Activated T-cell treated with anti-CD3 and anti-CD28 coated beads for 24 hours (primary cell): ENCODE data around the gene NCR3LG1.

Experiments
- DNase-seq: peaks from one replicate; pipeline ENCODE4 v3.0.0-alpha.2; 2020; ENCODE audit warnings: low read depth

NCR3LG1 gene, protein sequence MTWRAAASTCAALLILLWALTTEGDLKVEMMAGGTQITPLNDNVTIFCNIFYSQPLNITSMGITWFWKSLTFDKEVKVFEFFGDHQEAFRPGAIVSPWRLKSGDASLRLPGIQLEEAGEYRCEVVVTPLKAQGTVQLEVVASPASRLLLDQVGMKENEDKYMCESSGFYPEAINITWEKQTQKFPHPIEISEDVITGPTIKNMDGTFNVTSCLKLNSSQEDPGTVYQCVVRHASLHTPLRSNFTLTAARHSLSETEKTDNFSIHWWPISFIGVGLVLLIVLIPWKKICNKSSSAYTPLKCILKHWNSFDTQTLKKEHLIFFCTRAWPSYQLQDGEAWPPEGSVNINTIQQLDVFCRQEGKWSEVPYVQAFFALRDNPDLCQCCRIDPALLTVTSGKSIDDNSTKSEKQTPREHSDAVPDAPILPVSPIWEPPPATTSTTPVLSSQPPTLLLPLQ

DNA sequence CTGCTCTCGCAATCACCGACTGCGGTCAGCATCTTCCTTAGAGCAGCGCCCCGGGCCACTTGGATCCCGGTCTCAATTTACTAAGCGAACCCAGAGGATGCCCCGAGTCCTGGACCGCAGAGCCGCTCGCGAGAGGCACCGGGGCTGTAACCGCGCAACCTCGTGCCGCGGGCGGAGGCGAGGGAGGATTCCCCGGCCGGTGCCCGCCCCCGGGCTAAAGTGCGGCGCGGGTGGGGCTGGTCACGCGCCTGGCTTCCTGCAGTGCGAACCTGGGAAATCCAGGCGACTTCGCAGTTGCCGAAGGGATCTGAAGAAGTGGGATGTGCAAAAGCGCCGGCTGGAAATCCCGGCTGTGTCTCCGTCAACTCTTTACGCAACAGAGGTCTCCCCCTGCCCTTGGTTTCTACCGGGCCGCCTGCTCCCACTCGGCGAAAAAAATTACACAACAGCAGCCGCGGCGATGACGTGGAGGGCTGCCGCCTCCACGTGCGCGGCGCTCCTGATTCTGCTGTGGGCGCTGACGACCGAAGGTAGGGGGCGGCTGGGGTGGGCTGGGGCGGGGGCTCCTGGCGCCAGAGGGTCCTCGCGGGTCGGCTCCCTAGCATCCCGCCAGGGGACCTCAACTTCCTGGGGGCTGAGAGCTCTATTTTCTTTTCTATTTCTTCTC, at the start of gene NCR3LG1:
Gene NCR3LG1, plus strand, starts transcription at position 291 of the 667 bp plus-strand sequence. Its CDS starts 170 bp downstream, at position 461.
- peak; percentile 18 for DNase-seq

DNA sequence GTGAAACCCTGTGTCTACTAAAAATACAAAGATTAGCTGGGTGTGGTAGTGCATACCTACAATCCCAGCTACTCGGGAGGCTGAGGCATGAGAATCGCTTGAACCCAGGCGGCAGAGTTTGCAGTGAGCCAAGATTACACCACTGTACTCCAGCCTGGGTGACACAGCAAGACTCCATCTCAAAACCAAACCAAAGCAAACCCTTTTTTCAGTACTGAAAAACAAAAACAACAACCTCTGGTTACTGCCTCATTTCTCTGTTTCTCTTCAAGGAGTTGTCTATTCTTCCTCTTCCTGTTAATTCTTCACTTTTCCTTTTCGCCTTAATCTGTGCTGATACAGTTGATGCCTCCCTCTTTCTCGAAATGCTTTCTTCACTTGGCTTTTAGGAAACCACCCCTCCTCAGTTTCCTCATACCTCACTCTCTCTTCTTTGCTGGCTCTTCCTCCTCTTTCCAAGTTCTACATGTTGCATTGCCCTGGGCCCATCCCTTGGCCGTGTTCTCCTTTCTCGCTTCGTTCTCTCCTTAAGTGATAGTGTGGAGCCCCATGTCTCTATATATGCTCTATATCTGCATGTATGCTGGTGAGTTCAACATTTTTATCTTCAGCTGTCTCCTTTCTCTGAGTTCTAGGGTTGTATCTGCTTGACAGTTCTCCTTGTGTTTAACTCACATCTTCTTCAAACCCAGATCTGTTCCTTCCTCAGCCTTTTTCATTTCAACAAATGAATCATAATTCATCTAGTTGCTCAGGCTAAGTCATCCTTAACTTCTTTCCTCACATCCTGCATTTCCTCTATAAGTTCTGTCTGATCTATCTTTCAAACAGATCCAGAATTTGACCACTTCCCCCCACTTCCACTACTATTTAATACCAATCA, 38.0 kb upstream of the NCR3LG1 start:
- no peak for DNase-seq

DNA sequence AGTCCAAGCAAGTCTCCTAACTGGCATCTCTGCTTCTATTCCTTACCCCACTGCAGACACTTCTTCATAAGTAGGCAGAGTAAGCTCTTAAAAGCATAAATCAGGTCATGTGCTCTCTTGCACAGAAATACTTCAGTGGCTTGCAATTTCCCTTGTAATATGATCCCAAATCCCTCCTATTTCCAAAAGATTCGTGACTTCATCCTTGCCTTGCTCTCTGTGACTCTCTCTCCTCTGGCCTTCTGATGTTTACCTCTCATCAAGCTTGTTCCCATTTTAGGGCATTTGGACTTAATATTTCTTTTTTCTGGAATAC, 37.4 kb upstream of the NCR3LG1 start:
- DNase-seq, result no peak

DNA sequence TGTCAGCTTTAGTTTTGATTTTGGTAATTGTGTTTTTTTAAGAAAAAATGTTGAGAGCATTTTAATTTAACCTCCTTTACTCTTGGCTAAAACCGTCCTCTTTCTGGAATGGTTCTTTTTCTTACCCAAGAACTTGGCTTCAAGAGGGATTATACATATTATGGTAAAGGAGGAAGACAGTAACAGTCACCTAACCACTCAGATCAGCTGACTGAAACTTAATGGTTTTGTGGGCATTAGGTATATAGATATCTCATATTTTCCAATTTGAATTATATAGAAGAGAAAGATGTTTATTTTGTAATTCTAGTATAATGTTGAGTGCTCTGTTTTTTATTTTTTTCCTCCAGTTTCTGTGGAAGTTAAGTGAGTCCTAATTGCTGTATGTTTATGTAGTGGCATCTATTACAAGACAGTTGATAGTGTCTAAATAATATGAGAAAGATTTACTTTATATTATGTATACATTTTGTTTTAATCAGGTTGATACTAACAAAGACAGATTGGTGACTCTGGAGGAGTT, 36.6 kb upstream of the NCR3LG1 start:
- no peak for DNase-seq

DNA sequence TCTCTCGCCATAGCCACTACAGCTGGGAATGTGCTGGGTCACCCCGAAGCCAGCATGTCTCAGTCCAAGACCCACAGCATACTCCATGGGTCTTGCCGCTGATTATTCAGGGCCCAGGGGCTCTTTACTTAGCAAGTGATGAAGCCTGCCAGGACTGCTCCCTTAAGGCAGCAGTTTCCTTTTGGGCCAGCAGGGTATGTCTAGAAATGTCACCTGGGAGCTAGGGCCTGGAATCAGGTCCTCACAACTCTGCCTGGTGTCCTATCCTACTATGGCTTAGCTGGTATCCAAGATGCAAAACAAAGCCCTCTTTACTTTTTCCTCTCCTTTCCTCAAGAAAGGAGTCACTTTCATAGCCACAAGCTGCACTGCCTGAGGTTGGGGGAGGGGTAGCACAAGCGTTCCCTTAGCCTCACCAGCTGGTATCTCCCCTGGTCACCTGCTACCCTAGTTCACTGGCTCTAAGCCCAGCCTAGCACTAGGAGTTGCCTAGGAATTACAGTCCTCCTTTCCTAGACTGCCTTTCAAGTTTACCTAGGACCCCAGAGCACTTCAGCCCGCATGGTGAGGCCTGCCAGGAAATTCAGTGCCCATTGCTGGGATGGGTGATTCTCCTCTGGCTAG, 22.6 kb upstream of the NCR3LG1 start:
- DNase-seq, result no peak

DNA sequence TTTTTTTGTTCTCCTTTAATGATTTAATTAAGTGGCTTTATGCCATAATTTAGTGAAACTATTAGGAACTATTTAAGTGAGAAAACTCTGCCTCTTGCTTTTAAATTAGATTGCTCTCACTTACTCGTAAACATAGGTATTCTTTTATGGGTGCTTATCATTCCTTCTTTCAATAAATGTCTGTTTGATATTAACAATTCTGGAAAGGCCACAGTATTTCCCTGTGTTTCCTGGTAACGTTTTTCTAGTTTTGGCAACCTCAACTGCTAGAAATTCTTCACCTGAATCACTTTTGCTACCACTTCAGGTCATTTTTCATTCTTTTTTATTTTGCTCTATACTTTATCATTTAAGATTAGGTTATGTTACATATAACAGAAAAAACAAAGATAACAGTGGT, 19.9 kb upstream of the NCR3LG1 start:
- no peak for DNase-seq

DNA sequence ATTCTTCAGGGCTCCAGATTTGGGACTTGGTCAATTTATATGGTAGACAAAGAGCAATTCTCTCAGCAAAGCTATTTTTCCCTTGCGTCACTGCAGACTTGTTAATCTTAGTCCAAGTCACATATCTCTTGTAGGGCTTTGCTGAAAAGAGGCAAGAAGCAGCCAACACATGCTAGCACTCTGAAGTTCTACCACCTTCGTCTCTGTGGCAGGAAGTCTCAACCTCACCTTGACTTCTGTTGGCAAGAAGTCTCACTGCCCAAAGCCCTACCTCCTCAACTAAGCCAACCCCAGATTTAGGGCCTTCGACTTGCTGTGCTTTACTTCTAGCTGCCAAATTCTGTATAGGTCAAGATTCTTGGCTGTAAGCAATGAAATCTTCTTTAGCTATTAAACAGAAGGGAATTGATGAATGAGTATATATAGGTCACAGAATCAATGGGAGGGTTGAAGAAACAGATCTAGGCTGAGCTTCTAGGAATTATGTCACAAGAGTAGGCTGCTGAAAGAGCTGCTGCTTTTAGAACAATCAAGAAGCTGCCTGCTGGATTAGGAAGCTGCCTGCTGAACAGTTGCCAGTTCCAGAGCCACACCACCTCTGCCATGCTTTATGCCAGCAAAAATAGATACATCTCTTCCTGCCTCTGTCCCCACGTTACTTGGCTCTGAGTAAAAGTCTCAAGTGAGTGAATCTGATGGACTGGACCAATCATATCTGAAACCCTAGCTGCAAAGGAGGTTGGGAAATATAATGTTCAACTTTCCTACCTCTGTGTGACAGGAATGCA, 17.6 kb upstream of the NCR3LG1 start:
- DNase-seq, result no peak

DNA sequence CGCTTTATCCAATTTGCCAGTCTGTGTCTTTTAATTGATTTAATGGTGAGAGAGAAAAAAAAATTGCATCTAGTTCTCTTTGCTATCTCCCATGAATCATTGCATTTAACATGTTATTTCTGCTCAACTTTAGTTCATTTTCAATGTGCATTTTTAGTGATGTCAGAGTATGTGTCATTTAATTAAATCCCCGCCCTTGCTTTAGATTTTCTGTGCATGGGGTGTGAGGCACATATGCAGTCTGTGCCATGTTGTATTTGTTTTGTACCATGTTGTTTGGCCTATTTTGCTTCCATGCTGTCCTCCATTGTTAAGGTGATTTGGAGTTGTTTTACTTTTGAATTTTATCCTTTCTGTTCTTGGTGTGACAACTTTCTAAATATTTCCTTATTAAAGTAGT, 8.3 kb upstream of the NCR3LG1 start:
- DNase-seq, result no peak

DNA sequence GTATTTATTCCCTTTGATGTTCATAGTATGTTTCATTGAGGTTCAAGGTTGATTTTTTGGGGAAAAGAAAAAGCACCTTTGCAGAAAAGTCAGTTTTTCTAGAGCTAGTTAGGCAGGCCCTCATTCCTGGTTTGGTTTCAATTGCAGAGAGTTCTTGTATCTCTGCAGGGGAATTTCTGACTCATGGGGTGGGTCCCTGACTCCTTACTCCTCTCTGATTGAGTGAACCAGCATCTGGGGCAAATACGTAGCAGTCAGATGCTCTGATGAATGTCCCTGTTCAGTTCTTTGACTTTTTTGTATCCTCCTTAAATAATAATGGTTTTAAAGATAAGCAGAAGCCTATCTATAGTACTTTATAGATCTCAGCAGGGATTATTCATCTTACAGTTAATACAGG, 7.7 kb upstream of the NCR3LG1 start:
- peak; percentile 46 for DNase-seq

DNA sequence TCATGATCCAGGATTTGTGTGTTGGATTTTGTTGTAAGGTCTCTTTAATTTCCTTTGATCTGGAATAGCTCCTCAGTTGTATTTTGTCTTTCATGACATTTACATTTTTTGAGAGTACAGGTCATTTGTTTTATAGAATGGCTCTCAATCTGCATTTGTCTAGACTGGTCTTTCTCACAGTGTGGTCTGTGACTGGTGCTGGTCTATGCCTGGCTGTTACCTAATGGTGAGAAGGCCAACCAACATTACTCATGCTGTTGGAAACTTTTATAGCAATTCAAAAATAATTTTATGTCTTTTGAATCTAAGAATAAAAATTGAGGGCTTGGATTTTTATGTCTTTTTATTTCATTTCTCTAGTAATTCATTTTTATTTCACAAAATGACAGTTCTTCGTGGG, 3.9 kb upstream of the NCR3LG1 start:
- no peak for DNase-seq

DNA sequence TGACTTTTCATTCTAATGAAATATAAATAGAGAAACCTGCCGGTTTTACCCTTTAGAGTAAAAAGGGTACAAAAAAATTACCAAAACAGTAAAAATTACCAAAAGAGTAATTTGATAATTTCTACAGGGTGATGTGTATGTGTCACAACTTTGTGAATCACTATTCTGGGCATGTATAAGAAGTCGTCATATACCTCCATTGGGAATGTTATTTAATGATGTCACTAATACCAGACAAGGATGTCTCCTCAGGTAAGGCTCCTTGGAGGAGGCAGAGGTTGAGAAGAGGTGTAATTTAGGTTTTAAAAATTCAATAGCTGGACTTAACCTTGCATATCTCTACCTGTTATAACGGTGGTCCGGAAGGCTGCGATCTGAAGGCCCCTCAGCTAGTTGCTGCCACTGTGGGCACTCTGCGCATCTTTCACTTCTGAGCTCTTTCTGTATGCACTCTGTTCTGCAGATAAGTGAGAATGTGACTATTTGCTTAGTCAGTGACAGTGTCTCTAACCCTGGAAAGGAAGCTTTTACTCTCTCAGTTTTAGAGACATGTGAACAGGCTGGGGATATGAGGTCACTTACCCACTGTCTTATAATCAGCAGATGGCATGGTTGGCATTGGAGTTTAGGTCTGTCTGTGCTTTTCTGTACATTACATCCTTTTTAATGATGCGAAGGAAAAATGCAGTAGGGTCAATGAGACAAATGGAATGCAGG, 987 bp upstream of the NCR3LG1 start:
- DNase-seq, result no peak

DNA sequence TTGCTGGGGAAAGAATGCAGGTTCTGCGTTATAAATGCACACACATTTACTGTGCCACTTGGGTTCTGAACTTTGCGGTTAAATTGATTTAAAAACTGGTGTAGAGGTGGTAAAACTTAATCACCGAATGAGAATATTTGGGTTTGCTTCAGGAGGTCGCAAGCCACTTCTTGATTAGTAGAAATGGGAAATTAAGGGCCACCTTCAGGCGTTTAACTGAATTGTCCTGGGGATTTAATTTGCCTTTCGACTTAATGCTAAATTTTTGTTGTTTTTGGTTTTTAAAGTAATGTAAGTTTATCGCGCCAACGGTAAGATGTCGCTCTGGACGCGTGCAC, 459 bp upstream of the NCR3LG1 start:
- no peak for DNase-seq

DNA sequence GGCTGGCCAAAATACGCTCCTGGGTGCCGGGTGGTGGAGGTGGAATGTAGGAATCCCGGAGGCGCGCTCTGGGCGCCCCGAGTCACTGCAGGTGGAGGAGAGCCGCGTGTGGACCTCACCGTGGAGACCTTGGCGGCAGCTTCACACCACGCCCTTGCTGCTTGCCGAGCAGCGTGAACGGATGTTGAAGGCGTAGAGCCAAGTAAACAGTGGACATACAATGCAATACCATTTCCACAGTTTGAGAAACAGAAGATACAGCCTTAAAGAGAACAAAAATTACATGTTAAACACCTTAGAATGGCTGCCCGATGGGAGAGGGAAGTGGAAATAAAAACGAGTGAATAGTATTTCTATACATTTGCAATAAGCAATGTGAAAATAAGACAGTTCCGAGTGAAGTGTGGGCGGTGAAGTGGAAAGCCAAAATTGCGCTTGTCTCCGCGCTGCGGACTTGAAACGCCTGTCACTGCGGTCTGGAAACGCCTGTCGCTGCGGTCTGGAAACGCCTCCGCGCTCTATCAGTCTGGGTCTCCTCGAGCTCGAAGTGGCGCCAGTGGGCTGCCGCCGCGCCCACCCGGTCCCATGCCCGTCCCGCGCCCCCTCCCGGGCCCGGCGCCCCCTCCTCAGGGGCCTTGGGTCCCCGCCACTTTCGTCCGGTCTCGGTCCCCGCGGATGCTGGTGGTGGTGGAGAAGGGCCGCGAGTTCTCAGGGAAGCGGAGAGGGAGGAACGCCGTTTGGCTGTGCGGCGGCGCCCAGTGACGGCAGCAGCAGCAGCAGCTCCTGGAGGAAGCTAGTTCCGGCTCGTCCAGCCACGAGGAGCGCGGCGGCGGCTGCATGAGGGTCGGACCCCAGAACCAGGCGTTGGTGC, 1.6 kb downstream of the NCR3LG1 start:
- peak; percentile 55 for DNase-seq

DNA sequence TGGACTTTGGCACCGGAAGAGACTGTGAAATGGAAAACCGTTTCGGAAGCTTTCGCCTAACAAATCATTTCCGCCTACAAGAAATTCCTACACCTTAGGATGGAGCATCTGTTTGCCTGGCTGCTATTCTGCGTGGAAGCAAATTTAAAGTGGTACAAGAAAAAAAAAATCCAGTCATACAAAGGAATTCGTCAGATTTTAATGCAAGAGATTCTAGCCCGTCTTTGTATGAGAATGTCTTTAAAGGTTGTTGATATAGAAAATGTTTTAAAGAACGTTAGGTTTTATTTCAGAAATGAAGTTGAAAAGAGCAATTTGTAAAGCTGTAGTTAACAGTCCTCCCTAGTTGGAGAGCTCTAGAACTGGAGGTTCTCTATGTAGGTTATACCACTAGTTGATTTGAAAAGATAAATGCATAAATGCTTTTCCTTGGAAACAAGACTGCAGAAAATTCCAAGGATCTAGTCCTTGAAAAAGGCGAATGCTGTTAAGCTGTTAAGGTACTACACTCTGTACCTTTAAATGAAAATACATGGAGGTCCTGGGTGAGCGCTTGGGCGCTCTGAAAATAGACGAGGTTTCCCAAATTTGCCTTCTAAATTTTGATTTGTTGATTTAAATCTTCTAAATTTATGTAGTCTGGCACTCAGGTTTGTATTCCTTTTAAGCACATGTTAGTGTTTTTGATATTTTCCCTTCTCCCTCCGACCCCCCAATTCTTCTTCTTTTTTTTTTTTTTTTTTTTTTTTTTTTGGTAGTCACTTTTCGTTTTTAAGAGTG, 2.4 kb downstream of the NCR3LG1 start:
- no peak for DNase-seq

DNA sequence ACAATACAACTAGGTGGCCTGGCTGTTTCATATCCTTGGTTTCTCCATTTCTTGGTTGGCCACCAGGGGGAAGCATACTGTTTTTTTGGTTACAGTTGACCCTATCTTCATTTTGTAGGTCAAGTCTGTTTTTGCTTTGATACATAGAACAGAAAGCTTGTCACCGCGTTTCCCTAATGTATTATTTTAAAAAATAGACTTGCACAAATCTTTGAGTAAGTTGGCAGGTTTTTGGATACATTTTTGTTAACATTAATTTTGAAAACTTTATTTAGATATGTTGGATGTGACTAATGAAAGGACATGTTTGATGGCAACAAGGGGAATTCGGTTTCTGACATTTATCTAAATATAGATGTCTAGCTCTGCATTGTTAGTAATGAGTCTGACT, 3.0 kb downstream of the NCR3LG1 start:
- peak; percentile 56 for DNase-seq

DNA sequence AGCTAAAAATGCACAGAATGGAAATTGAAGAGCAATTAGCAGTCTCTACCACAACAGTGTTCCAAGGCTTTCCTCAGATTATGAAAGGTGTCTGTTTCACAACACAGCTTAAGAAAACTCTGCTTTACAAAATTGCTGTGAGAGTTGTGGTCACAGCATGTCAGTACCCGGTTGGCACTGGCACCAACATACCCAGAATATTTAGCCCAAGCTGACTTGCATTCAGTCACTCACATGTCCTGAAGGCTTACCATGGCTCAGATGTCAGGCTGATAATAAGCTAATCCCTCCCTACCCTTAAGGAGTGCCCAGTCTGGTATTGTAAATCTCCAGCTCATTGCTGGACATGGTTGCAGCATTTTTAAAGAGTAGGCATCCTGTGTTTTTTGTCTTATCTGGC, 14.9 kb downstream of the NCR3LG1 start:
- no peak for DNase-seq

DNA sequence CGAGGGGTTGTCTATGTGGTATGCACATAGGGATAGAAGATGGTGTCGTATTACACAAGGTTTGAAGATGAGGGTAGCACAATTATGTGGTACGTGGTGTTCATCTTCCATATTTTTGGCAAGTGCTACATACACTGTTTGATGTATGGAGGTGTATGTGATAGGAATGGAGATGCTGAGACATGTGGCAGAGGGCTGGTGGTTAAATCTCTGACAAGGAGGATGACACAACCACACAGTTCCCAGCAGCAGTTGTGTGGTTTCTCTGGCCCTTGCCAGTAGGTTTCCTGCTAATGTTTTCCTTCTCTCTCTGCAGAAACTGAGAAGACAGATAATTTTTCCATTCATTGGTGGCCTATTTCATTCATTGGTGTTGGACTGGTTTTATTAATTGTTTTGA, 17.0 kb downstream of the NCR3LG1 start:
- DNase-seq, result no peak

DNA sequence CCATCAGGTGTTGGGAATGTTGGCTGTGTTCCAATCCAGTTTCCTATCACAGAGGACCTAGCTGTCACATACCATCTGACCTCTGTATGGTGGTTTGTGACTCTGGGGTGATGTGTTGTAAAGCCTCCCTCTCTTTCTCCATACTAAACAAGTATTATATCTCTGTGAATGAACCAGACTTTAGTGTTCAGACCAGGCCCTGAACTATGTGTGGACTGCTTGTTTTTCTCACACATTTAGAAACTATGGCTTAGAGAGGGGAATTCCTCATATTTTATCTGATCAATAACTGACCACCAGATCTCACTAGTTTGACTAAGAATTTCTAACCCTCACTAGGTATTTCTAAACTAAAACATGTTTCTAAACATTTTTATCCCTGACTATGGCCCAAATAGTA, 17.5 kb downstream of the NCR3LG1 start:
- DNase-seq, result no peak

DNA sequence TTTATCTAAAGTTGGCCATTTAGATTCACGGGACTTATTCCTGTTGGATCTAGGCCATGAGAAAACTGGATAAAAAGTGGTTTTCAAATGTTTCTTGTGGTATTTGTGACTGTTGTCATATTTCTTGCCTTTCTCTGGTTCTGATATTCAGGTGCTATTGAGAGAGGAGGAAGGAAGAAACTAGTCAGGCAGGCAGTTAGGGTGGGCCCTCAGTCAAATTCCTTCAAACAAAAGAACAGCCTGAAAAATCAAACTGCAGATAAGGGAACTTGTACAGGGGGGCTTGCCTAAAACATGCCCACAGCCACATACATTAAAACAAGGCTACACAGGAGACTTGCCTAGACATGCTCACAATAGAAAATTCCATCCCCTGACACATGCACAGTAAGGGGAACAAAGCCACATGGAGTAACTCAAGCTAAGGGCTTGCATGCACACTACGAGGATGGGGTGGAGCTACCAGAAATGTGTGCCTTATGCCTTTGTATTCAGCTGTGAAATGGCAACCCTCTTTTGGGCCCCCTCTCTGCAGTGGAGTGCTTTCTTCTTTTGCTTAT, 18.2 kb downstream of the NCR3LG1 start:
- no peak for DNase-seq
